SK-N-SH treated with all-trans-retinoic acid at 6 μM for 48 hours (cell line): ENCODE measurements around the gene DNAJC27.

ENCODE experiments used
- ARNTL ChIP-seq: fragments of 450-650 bp; formaldehyde crosslinking; IDR thresholded peaks from 2 replicates; pipeline ENCODE4 v1.5.0; 2020; ENCODE audit warnings: low read depth, mild to moderate bottlenecking, moderate library complexity, borderline replicate concordance
- BACH2 ChIP-seq: fragments of 250-450 bp; sonication (Bioruptor Pico); IDR thresholded peaks from 2 replicates; pipeline ENCODE4 v1.9.0; 2021; ENCODE audit warnings: mild to moderate bottlenecking, borderline replicate concordance
- ESRRG ChIP-seq: fragments of 250-450 bp; sonication (Bioruptor Pico); IDR thresholded peaks from 2 replicates; pipeline ENCODE4 v1.6.1; 2021; ENCODE audit warnings: mild to moderate bottlenecking
- GLIS3 ChIP-seq: fragments of 250-450 bp; sonication (Bioruptor Pico); IDR thresholded peaks from 2 replicates; pipeline ENCODE4 v1.5.0; 2020; ENCODE audit warnings: mild to moderate bottlenecking, moderate library complexity
- PPARA ChIP-seq: fragments of 250-450 bp; sonication (Bioruptor Pico); IDR thresholded peaks from 2 replicates; pipeline ENCODE4 v1.5.0; 2020; ENCODE audit warnings: mild to moderate bottlenecking, borderline replicate concordance
- RARB ChIP-seq: fragments of 250-450 bp; sonication (Bioruptor Pico); IDR thresholded peaks from 2 replicates; pipeline ENCODE4 v1.8.0; 2021; ENCODE audit warnings: mild to moderate bottlenecking, moderate library complexity
- SNAI2 ChIP-seq: fragments of 250-450 bp; sonication (Bioruptor Pico); IDR thresholded peaks from 2 replicates; pipeline ENCODE4 v1.5.0; 2020; ENCODE audit warnings: mild to moderate bottlenecking, moderate library complexity
- TCF4 ChIP-seq: fragments of 250-450 bp; sonication (Bioruptor Pico); IDR thresholded peaks from 2 replicates; pipeline ENCODE4 v1.8.0; 2021; ENCODE audit warnings: mild to moderate bottlenecking, moderate library complexity, borderline replicate concordance
- ZFP3 ChIP-seq: fragments of 250-450 bp; sonication (Bioruptor Pico); IDR thresholded peaks from 2 replicates; pipeline ENCODE4 v1.5.0; 2020; ENCODE audit warnings: mild to moderate bottlenecking, moderate library complexity
- ZFP30 ChIP-seq: fragments of 450-650 bp; formaldehyde crosslinking; IDR thresholded peaks from 2 replicates; pipeline ENCODE4 v1.5.0; 2022; ENCODE audit warnings: mild to moderate bottlenecking, moderate library complexity
- ZNF565 ChIP-seq: fragments of 450-650 bp; formaldehyde crosslinking; conservative IDR thresholded peaks from 2 replicates; pipeline ENCODE4 v1.5.0; 2020; ENCODE audit warnings: low read depth, mild to moderate bottlenecking, moderate library complexity
- ZNF70 ChIP-seq: fragments of 450-650 bp; formaldehyde crosslinking; IDR thresholded peaks from 2 replicates; pipeline ENCODE4 v1.5.0; 2020; ENCODE audit warnings: mild to moderate bottlenecking, moderate library complexity
- TF ChIP-seq, protein P1 (sequence below): fragments of 250-450 bp; sonication (Bioruptor Pico); IDR thresholded peaks from 2 replicates; pipeline ENCODE4 v1.8.0; 2020; ENCODE audit warnings: mild to moderate bottlenecking, moderate library complexity, borderline replicate concordance
- TF ChIP-seq, protein P2 (sequence below): fragments of 250-450 bp; sonication (Bioruptor Pico); IDR thresholded peaks from 2 replicates; pipeline ENCODE4 v1.5.0; 2020; ENCODE audit warnings: mild to moderate bottlenecking, moderate library complexity

- TF ChIP-seq ARNTL (CRISPR knock-in tag) (no peak), SNAI2 (no peak), ESRRG (CRISPR knock-in tag) (no peak), TCF4 (CRISPR knock-in tag) (no peak), BACH2 (CRISPR knock-in tag) (no peak), ZFP30 (CRISPR knock-in tag) (no peak), ZNF70 (CRISPR knock-in tag) (no peak), ZFP3 (no peak), GLIS3 (CRISPR knock-in tag) (no peak), PPARA (CRISPR knock-in tag) (no peak), ZNF565 (CRISPR knock-in tag) (no peak), RARB (CRISPR knock-in tag) (no peak)
- TF ChIP-seq, protein P1, sequence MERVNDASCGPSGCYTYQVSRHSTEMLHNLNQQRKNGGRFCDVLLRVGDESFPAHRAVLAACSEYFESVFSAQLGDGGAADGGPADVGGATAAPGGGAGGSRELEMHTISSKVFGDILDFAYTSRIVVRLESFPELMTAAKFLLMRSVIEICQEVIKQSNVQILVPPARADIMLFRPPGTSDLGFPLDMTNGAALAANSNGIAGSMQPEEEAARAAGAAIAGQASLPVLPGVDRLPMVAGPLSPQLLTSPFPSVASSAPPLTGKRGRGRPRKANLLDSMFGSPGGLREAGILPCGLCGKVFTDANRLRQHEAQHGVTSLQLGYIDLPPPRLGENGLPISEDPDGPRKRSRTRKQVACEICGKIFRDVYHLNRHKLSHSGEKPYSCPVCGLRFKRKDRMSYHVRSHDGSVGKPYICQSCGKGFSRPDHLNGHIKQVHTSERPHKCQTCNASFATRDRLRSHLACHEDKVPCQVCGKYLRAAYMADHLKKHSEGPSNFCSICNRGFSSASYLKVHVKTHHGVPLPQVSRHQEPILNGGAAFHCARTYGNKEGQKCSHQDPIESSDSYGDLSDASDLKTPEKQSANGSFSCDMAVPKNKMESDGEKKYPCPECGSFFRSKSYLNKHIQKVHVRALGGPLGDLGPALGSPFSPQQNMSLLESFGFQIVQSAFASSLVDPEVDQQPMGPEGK, result no peak
- TF ChIP-seq, protein P2, sequence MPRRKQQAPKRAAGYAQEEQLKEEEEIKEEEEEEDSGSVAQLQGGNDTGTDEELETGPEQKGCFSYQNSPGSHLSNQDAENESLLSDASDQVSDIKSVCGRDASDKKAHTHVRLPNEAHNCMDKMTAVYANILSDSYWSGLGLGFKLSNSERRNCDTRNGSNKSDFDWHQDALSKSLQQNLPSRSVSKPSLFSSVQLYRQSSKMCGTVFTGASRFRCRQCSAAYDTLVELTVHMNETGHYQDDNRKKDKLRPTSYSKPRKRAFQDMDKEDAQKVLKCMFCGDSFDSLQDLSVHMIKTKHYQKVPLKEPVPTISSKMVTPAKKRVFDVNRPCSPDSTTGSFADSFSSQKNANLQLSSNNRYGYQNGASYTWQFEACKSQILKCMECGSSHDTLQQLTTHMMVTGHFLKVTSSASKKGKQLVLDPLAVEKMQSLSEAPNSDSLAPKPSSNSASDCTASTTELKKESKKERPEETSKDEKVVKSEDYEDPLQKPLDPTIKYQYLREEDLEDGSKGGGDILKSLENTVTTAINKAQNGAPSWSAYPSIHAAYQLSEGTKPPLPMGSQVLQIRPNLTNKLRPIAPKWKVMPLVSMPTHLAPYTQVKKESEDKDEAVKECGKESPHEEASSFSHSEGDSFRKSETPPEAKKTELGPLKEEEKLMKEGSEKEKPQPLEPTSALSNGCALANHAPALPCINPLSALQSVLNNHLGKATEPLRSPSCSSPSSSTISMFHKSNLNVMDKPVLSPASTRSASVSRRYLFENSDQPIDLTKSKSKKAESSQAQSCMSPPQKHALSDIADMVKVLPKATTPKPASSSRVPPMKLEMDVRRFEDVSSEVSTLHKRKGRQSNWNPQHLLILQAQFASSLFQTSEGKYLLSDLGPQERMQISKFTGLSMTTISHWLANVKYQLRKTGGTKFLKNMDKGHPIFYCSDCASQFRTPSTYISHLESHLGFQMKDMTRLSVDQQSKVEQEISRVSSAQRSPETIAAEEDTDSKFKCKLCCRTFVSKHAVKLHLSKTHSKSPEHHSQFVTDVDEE (CRISPR knock-in tag), result no peak
Observed at GRCh38 chr2:24920809-24921441, 50.8 kb downstream of the DNAJC27 start.
